ENCODE results near the gene AK5. TPM values are rescaled to one million over a fixed set of nuclear protein-coding genes. Genes with fewer than 3 reads are reported as not detected.

Gene AK5
- total and polyA plus RNA-seq, 8 donors = 0.11 to 0.87 (median 0.28) TPM; not detected in 1

DNA sequence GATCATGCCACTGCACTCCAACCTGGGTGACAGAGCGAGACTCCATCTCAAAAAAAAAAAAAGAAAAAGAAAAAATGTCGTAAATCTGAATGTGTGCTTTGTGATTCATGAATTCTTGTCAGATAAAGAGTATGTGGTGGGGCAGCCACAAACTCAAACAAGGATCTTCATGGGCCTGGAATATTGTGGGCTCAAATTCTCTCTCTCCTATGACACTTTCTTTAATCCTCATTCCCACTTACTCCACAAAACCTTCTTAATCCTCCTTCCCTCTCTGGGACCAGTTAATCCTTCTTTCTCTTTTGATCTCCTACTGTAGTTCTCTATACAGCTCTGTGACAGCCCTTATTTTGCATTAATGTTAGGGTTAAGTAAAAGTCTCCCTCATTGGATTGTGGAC, 112.3 kb downstream of the AK5 start:
- Histone ChIP-seq H3K27ac (no peak overlapping the region), H3K36me3 (no peaks in the 10 kb centered on the region), H3K4me3 (no peak overlapping the region), H3K4me1 (no peaks in the 10 kb centered on the region), H3K9me3 (no peaks in the 10 kb centered on the region), H3K27me3 (no peaks in the 10 kb centered on the region)
- ATAC-seq = no peak
- WGBS, 2 donors = 64 to 75% methylated on average over 2 of the region's 2 CpGs
- TF ChIP-seq, protein P1, sequence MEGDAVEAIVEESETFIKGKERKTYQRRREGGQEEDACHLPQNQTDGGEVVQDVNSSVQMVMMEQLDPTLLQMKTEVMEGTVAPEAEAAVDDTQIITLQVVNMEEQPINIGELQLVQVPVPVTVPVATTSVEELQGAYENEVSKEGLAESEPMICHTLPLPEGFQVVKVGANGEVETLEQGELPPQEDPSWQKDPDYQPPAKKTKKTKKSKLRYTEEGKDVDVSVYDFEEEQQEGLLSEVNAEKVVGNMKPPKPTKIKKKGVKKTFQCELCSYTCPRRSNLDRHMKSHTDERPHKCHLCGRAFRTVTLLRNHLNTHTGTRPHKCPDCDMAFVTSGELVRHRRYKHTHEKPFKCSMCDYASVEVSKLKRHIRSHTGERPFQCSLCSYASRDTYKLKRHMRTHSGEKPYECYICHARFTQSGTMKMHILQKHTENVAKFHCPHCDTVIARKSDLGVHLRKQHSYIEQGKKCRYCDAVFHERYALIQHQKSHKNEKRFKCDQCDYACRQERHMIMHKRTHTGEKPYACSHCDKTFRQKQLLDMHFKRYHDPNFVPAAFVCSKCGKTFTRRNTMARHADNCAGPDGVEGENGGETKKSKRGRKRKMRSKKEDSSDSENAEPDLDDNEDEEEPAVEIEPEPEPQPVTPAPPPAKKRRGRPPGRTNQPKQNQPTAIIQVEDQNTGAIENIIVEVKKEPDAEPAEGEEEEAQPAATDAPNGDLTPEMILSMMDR (IDR thresholded peaks at IDR 0.05) = no peak
- intact Hi-C loops (cut with DNase I) = no loop called here
- no peak for DNase-seq
- no peak for FAIRE-seq

DNA sequence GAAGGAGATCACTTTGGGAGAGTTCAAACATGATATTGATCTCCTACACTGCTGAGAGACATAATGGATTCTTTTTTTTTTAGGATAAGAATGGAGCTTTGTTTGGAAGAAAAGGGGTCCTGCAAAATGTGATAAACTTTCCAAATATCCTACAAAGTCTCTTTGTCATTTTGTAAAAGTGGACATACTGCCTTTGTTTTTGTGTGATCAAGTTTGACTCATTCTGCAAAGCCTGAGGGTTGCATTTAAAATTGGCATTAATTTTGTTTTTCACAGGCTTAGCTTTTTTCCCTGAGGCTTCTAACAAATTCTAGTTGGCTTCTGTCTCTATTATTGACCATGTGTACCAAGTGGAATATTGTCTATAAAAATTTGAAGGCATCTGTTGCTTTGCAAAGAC, 113.2 kb downstream of the AK5 start:
- intact Hi-C loops (cut with DNase I) = no loop called here

GRCh38 chr1:77398152-77398551, 116.3 kb downstream of the AK5 start:
- no peaks in the 10 kb centered on the region for H3K4me1 ChIP-seq
- H3K9me3 ChIP-seq = no peaks in the 10 kb centered on the region
- H3K27me3 ChIP-seq = no peaks in the 10 kb centered on the region
- FAIRE-seq (no peak), DNase-seq (no peak), ATAC-seq (no peak)
- intact Hi-C loops (cut with DNase I) = no loop called here
- no peaks in the 10 kb centered on the region for H3K36me3 ChIP-seq
- no peak overlapping the region for H3K27ac ChIP-seq
- 55 to 60% methylated on average over 3 of the region's 3 CpGs for WGBS, 2 donors
- TF ChIP-seq, protein P1 (IDR thresholded peaks at IDR 0.05) = no peak
- no peak overlapping the region for H3K4me3 ChIP-seq

More for the DNA sequence above, 113.2 kb downstream of the AK5 start:
- no peak for ATAC-seq
- H3K4me3 ChIP-seq = no peak overlapping the region
- TF ChIP-seq, protein P1 (IDR thresholded peaks at IDR 0.05) = no peak
- H3K27me3 ChIP-seq = no peaks in the 10 kb centered on the region
- DNase-seq = no peak
- H3K36me3 ChIP-seq = no peaks in the 10 kb centered on the region
- no peaks in the 10 kb centered on the region for H3K4me1 ChIP-seq
- no peak for FAIRE-seq
- no peak overlapping the region for H3K27ac ChIP-seq
- H3K9me3 ChIP-seq = no peaks in the 10 kb centered on the region

- Histone ChIP-seq H3K27ac (no peak overlapping the region), H3K27me3 (no peaks in the 10 kb centered on the region), H3K4me3 (no peak overlapping the region), H3K36me3 (no peaks in the 10 kb centered on the region), H3K4me1 (no peaks in the 10 kb centered on the region), H3K9me3 (no peaks in the 10 kb centered on the region)
- intact Hi-C loops (cut with DNase I) = no loop called here
- ATAC-seq (no peak), FAIRE-seq (no peak), DNase-seq (no peak)
- WGBS, 2 donors = 63 to 73% methylated on average over 6 of the region's 6 CpGs
- TF ChIP-seq, protein P1 (IDR thresholded peaks at IDR 0.05) = no peak
Observed at GRCh38 chr1:77399250-77400086, 117.6 kb downstream of the AK5 start.

- no peak for DNase-seq
- ATAC-seq = no peak
- WGBS, 2 donors = 58 to 64% methylated on average over 2 of the region's 2 CpGs
- Histone ChIP-seq H3K27ac (no peak overlapping the region), H3K9me3 (no peaks in the 10 kb centered on the region), H3K36me3 (no peaks in the 10 kb centered on the region), H3K27me3 (no peaks in the 10 kb centered on the region), H3K4me1 (no peaks in the 10 kb centered on the region), H3K4me3 (no peak overlapping the region)
- TF ChIP-seq, protein P1 (IDR thresholded peaks at IDR 0.05) = no peak
- intact Hi-C loops (cut with DNase I) = no loop called here
- FAIRE-seq = no peak
Observed at GRCh38 chr1:77400781-77401180, 119.0 kb downstream of the AK5 start.

Data from pancreas (tissue), 10 donors.